Fibroblast of upper back skin (primary cell): Measurements from ENCODE around the gene MOB2.
A peak's percentile ranks its signal among the peaks of the same experiment; 100 is the strongest.
"Not testable (repeated sequence)": the region's sequence is repeated elsewhere in the genome, so short reads cannot be mapped to it uniquely, and the experiment has no call there.

Experiments used
- DNase-seq: peaks from one replicate; pipeline ENCODE4 v3.0.0-alpha.2; 2013

The MOB2 gene

DNA sequence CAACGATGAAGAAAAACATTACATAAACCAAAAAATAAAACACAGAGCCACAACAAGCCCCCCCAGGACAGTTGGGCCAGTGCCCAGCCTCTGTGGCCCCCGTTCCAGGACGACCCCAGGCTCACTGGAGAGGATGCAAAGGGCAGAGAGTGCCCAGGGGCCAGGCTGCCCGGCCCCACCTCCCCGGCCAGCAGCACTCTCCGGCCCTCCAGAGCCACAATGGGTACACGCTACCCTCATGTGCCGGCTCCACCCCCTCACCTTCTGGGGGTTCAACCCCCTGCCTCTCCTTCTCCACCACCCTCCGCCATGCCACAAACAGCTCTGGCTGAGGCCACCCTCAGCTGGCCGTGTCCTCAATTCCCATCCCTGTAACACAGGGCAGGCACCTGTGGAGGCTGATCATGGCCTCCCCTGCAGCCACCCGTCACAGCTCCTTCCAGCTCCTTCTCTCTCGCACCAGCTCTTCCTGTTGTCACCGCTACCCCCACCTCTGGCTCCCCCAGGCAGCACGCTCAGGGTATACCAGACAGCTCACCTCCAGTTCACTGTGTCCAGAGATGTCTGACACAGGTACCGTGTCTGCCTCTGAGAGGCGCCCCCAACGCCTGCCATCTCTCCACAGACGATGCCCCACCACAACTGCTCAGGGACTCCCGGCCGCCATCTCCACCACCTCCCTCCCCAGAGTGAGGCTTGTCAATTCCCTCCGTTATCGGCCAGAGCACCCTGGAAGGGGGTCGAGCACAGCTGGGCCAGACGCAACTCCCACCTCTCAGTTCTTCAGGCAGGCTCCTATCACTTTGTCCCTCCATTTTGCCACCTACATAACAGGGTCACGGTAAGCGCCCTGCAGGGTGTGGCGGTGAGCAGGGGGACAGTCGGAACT, 30.8 kb upstream of the MOB2 start:
- DNase-seq: no peak

DNA sequence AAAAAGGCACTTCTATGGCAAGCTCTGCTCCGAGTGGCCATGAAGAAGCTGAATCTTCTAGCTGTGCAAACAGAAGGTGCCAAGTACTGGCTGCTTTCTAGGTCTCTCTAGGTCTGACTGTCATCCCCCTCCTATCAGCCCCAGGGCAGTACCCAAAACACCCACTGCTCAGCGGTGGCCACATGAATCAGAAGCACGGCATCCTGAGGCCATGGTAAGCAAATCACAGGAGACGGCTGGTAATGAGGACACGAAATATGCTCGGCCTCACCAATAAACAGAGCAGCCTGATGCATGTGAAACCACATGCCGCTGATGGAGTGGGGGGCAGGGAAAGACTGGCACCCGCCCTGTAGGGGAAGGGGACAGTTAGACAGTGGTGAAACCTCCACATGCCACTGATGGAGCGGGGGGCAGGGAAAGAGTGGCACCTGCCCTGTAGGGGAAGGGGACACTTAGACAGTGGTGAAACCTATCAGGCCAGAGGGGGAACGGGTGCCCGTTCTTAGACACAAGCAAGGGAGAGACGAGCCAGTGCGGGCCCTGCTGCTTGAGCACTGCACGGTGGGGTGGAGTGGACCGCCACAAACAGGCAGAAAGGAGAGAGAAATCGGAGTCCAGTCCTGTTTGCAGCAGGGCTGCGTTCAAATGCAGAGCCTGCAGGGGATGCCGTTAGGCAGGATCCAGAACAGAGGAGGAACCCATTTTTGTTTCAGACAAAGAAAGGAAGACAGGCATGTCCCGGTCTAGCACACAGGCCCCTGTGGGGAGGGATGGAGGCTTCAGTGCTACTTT, 29.9 kb upstream of the MOB2 start:
- peak; percentile 28 for DNase-seq

DNA sequence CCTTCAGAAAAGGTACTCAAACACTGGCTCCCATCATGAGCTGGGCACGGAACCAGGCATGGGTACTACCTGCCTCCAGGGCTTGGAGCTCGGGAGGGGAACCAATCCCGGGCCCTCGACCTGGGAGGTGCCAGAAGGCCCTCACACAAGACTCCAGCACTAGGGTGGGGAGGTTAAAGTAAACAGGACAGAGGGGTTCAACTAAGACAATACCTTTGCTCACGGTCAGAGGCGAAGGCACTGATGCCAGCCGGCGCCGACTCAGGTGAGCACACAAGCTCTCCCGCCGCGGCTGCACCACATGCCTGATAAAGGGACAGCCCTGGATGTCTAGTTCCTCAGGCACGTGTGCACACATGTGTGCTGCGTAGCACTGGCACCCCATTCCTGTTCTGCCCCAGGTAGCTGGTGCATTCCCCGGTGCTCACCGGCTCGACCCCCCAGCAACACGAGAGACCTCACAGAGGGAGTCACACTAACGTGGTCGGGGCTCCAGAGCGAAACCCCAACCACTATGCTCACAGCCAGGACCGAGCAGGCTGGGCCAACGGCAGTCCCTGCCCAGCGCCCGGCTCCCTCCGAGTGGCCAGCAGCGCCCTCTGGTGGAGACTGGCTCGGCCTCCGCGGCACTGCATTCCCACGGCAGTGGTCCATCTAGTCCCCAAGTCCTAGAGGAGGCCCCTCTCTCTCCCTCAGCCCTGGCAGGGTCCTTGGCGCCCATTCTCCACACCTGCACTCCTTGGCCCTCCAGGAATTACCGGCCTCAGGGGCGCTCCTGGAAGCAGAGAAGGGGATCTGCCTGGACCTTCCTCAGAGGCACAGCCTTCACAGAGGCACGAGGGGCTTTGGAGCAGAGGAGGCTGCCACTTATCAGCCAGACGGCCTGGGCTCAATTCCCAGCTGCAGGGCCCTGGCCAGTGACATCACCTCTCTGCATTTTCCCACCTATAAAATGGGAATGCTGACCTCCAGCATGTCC, 28.8 kb upstream of the MOB2 start:
- DNase-seq: peak; percentile 44

DNA sequence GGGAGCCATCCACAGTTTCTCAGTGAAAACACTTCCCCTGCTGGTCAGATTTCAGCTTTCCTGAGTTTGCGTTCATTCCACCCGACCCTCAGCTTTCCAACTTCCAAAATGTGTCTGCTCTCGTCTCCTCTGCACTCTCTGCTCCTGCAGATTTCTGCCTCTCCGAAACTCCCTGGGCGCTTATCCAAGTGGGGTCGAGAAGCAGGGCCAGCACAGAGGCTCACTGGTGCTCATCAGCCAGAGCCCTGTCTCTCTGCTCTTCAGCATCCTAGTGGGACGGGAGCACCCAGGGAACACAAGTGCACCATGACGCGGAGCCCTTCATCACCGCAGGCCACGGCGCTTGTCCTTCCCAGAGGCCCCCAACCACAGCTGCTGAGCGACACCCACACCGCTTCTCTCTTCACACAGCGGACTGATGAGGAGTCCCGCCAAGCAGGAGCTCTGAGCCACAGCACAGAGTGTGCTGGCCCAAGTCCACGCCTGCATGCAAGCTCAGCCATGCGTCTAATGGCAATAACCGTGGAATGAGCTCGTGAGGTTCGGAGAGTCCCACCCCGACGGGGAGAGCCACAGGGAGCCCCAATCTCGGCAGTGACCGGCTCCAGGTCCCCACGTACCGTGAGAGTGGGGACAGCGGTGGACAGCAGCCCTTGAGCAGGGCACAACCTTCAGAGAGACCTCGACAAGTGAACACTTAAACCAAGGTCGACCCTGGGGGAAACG, 27.9 kb upstream of the MOB2 start:
- no peak for DNase-seq

DNA sequence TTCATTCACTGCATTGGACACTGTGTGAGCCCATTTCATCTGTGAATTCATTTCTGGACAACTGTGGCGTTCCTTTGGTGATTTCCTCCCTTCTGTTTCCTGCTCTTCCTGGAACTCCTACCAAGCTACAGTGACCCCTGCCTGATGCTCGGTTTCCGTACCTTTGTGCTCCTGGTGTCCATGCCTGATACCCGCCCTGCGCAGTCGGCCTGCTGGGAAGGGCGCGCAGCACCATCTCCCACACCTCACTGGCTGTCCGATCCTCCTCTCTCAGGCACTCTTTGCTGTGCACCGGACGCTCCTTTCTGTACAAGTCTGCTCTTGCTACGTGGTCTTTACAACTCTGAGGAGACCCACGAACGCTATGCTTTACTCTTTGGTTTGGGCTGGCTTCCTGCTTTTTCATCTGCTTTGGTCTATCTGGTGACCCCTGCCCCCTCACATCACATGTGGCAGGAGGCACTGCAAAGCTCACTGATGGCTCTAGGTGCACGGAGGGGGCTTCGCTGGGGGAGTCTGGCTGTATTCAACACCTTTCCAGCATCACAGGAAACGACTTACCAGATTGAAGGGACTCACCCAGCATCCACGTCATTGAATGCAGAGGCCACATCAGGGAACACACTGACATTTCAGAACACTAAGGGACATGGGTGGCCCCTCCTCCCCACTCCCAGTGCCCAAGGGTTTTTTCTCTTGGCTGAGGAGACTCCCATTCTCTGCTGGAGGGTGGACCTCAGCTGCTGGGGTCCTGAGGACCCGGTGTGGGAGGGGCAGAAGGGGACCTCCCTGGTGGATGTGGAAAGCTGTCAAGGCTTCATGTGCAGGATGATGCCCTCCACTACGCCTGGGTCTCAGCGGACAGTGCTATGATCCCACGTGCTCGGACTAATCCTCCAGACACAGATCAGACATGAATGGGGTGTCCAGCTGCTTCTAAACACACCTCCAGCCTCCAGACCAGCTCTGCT, 27.0 kb upstream of the MOB2 start:
- no peak for DNase-seq

DNA sequence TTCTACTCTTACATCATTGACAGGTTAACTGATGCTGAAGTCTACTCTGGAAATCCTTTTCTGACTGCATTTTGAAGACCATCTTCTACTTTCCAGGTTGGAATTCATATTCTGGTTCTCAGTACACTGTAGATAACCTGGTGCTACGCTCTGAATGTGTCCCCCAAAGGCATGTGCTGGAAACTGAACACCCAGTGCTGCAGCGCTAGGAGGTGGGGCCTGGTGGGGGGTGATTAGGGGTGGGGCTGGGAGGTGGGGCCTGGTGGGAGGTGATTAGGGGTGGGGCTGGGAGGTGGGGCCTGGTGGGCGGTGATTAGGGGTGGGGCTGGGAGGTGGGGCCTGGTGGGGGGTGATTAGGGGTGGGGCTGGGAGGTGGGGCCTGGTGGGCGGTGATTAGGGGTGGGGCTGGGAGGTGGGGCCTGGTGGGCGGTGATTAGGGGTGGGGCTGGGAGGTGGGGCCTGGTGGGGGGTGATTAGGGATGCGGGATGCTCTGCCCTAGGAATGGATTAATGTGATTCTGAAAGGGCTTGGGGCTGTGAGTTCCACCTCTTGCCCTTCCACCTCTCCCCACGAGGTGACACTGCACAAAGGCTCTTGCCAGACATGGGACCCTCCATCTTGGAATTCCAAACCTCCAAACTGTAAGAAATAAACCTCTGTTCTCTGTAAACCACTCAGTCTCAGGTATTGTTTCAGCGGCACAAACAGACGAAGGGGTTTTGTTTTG, 26.1 kb upstream of the MOB2 start:
- DNase-seq: not testable (repeated sequence)

DNA sequence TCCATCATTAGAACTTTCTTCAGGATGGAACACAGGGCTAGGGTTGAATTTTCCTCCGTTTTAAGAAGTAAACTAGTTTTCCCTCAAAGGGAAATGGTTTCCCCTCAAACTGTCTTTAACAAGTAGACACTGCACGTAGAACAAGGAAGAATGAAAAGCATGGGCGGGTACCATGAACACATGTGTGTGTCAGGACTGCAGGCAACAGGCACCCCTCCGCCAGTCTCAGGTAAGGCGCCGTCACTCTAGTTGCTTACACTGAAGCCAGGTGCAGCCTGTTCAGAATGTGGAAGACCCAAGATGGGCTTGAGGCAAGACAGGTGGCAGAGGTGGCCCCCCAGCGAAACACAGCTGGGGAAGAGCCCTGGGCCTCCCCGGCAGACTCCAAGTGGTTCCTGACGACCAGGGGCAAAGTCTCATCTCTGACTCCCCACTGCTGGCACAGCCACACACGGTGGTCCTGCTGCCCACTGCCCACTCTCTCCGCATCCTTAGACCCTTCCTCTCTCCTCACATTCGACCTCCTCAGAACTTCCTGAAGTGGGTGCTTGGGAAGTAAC, 25.4 kb upstream of the MOB2 start:
- DNase-seq: no peak

DNA sequence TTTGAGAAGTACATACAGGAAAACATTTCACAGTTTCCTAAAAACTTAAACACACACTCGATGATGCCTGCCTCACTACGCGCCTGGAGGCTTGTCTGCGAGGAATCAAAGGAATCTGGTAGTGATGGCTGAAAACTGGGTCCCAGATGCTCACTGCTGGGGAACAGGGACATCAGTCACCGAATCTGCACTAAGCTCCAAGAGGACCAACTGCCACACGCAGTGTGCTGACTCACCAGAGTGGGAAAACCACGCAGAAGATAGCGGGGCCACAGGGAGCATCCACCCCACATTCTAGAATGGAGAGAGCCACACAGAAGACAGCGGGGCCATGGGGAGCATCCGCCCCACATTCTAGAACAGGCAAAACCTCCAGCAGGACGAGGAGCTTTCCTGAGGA, 24.3 kb upstream of the MOB2 start:
- DNase-seq: no peak

DNA sequence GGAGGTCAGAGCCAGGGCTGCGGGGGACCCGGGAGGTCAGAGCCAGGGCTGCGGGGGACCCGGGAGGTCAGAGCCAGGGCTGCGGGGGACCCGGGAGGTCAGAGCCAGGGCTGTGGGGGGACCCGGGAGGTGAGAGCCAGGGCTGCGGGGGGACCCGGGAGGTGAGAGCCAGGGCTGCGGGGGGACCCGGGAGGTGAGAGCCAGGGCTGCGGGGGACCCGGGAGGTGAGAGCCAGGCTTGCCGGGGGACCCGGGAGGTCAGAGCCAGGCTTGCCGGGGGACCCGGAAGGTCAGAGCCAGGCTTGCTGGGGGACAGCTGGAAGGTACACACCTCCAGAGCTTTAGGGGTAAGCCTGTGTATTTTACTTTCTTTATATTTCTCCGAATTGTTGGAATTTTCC, 23.8 kb upstream of the MOB2 start:
- DNase-seq: not testable (repeated sequence)

DNA sequence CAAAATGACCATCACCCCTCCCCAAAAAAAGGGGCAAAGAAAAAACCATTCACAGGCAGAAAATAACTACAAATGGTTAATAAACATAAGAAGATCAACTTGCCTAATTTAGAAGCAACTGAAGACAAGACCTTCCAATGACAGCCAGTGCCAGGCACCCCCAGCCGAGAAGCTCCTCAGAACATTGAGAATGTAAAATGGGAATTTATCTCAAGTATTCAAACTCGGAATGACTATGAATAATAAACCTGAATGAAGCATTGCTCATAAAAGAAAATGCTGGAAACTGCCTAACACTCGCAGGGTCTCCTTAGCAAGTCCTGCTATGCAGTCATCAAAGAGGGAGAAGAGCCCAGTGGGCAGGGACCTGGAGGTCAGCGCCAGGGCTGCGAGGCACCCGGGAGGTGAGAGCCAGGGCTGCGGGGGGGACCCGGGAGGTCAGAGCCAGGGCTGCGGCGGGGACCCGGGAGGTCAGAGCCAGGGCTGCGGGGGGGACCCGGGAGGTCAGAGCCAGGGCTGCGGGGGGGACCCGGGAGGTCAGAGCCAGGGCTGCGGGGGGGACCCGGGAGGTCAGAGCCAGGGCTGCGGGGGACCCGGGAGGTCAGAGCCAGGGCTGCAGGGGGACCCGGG, 23.2 kb upstream of the MOB2 start:
- DNase-seq: no peak

DNA sequence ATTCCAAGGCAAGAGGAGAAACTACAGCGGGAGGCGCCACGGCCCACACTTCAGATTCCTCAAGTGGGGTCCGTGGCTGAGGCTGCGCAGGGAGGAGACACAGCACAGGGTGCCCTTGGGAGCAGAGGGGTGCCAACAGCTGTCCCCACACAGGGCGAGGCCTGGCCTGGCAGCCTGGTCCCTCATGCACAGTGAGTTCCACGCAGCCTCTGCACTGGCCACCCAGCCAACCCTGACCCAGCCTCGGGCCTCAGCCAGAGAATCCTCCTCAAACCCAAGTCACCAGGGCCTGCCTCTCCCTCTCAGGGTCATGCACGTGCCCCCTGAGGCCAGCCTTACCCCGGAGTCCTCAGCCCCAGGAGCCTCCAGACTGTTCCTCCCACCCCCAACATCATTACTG, 22.4 kb upstream of the MOB2 start:
- DNase-seq: no peak

DNA sequence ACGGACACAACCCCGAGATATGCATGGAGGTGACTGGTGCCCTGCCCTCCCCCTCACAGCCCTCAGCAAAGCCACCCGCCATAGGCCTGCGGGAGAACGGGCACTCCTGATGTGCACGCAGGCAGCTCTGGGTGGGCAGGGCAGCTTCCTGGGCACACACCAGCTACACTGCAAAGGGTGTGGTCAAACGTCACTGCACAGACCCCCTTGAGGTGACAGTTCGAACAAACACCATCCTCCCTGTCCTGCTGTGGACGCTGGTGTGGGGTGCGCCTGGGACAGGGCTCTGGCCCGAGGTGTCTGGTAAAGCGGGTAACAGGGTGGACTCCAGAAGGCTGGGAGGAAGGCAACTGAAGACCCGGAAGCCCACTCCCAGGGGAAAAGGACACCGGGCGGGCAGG, 21.9 kb upstream of the MOB2 start:
- DNase-seq: no peak

DNA sequence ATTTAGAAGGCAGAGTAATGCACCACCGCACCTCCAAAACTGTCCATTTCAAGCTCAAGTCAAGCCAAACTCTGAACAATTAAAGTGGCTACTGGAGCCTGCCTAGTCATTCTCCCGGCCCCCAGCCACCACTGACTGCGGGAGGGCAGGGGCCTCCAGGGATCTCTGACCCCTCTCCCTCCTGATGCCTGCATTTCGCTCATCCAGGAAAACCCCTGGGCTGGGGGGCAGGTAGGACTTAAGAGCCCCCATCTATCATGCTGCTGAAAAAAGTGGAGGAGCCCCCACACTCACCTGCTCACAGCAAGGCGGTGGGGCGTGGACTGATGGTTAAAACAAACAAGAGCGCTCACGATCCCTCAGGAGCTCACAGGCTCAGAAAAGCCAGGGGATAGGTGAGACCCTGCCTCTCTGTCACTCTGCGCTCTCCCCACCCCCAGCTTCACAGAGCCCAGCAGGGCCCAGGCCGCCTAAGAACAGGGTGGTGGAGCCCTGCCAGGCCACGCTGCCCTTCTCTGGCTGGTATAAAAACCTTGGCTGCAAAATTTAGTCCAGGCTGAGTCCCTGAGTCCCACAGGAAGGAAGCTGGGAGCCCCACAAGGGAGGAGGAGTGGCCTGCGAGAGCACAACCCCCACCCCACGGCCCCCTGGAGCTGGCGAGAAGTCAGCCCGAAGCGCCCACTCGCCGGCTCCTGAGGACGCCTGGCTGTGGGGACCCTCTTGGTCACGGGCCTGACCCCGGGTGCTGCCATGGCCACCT, 21.0 kb upstream of the MOB2 start:
- DNase-seq: no peak

DNA sequence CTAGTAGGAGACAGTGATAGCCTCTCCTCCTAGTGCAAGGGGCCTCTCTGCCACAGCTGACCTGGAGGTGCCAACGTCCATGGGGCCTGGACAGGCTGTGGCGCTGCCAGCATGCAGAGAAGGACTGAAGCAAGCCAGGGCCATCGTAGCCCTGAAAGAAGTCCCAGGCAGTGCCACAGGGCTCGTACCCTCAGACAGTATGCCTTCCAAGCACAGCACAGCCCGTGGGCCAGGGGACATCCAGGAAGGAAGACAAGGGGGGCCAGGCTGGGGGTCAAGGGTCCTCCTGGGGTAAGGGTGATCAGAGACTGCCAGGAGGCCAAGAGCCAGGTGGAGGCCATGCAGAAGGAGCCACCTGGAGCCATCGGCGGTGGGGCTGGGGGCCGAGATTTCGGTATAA, 20.4 kb upstream of the MOB2 start:
- no peak for DNase-seq

DNA sequence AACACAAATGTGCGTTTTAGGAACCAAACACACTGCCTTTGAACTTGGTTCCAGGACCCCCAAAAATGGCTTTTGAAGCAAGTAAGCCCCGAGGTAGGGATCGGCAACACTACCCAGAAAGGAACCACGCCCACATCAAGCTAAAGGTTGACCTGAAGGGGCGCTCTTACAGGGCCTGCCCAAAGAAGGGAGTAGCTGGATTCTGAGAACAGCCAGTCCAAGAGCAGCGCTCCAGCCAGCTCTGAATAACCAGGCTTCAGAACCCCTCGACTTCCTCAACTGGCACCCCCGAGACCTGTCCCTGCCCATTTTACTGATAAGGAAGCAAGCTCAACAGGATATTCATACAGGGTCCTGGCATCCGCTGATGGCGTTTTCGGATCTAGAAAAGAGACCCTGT, 18.9 kb upstream of the MOB2 start:
- no peak for DNase-seq

DNA sequence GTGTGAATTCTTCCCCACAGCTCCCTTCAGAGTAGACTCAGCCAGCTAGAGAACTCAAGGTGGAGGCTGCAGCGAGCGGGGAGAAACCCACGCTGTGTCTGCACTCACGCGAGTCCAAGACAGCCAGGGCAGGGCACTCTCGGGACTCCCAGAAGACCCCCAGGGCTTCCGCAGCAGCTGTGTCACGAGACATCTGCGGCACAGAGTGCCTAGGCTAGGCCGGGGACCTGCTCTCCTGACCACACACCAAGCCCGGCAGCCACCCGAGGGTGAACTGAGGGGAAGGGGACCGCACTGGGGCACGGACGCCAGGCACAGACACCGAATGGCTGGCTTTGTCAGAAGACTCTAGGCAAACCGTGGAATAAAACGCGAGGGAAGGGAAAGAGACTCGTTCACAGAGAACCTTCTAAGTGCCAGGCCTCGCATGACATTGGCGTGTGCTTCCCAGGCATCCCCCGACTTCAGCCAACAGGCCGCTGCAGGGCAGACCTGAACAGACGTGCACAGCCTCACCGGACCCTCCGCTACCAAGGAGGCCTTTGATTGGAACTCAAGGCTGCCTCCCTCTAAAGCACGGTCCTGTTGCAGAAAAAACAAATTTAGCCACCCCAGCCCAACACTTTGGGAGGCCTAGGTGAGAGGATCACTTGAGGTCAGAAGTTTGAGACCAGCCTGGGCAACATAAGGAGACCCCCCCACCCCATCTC, 18.2 kb upstream of the MOB2 start:
- DNase-seq: no peak

DNA sequence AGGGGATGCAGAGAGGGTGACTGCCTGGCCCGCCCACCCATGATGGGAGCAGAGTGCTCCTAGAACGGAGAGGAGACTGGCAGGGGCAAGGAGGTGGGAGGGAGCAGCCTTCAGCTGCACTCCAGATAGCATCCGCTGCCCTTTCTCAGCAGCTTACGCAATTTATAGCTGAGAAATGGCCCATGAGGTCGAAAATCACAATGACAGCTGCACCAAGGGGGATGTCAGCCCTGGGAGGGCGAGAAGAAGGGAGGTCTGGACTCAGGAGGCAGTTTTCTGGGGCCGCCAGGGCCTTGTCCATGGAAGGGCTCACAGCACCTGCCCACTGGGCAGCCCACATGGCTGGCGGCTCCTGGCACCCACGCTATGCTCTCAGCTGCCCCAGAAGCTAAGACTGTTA, 17.6 kb upstream of the MOB2 start:
- DNase-seq: no peak

DNA sequence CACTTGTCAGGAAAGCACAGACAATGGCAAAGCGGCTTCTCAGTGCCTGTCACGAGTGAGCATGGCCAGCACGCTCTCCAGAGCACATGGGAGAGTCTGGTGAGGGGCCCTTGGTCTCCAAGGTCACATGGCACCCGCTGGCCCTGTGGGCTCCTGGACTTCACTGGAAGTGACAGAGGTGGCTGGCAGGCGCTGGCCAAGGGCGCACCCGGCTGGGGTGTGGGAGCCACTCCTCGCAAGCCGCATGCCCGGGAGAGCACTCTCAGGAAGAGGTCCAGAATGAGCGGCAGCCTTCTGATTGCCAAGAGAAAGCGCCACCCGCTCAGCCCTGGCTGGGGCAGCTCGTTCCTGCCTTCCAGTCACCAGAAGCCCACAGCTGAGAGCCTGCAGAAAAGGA, 17.1 kb upstream of the MOB2 start:
- DNase-seq: no peak
